ENCODE data around the gene CAMTA1.

GRCh38 chr1:7374563-7375160 lies 589.4 kb downstream of the CAMTA1 start:
- TF ChIP-seq EZH2 (IDR thresholded peaks at IDR 0.05; ENCODE audit: borderline replicate concordance) (no peak), CTCF (IDR thresholded peaks at IDR 0.05; ENCODE audit: poor library complexity) (no peak), EZH2phosphoT487 (IDR thresholded peaks at IDR 0.05; ENCODE audit: low read depth, severe bottlenecking, unreplicated experiment) (no peak)

All from hepatocyte (in vitro differentiated cells).